Lower lobe of right lung (tissue), 2 donors: ENCODE measurements around the gene CFAP46. TPM values are rescaled to one million over a fixed set of nuclear protein-coding genes. Genes with fewer than 3 reads are reported as not detected.
A peak's percentile ranks its signal among the peaks of the same experiment; 100 is the strongest.
"Not testable (repeated sequence)": the region's sequence is repeated elsewhere in the genome, so short reads cannot be mapped to it uniquely, and the experiment has no call there.

Source experiments
- ATAC-seq, 2 donors: fragments of 200-7000 bp; cut with Tn5 transposase; one replicate each; pipeline ENCODE4 v1.9.1; 2020 to 2022; ENCODE audit warnings: mild to moderate bottlenecking in 2 of 2, moderate library complexity in 2 of 2
- DNase-seq: peaks from one replicate; pipeline ENCODE4 v3.0.0-alpha.2; 2020
- H3K27ac ChIP-seq: fragments of 200-600 bp; one replicate; pipeline ENCODE4 v1.8.0; 2022
- H3K27me3 ChIP-seq: fragments of 200-600 bp; one replicate; pipeline ENCODE4 v1.8.0; 2022; ENCODE audit warnings: low read depth
- H3K36me3 ChIP-seq: fragments of 200-600 bp; one replicate; pipeline ENCODE4 v1.8.0; 2022; ENCODE audit warnings: mild to moderate bottlenecking
- H3K4me1 ChIP-seq: fragments of 200-600 bp; one replicate; pipeline ENCODE4 v1.8.0; 2022
- H3K4me3 ChIP-seq: fragments of 200-600 bp; one replicate; pipeline ENCODE4 v1.8.0; 2022; ENCODE audit warnings: mild to moderate bottlenecking
- H3K9me3 ChIP-seq: fragments of 200-600 bp; one replicate; pipeline ENCODE4 v1.8.0; 2022
- CTCF ChIP-seq: fragments of 200-600 bp; IDR thresholded peaks from one replicate; pipeline ENCODE4 v1.8.0; 2022; ENCODE audit warnings: antibody characterized with exemption, mild to moderate bottlenecking
- intact Hi-C: fragments of 100-400 bp; cut with DNase I; formaldehyde crosslinking; loops from one replicate; pipeline ENCODE4 v1.11.0; 2022
- total RNA-seq: library from RNA; stranded (reverse); fragmentation: NEBNext Ultra II Directional; extraction: Animal tissue kit (Norgen Biotek cat#: 25700); gene quantifications from one replicate; pipeline ENCODE4 v1.2.1, GENCODE V29; 2021
- donor health status: DM: no; HTN: yes; CAD: no; lungs with severe emphysema.

The CFAP46 gene
- total RNA-seq, 1 donor from 2014 or later: 9.0 TPM

GRCh38 chr10:132905661-132906060, 36.7 kb downstream of the CFAP46 start:
- H3K27ac ChIP-seq: no peak overlapping the region
- H3K4me1 ChIP-seq: no peaks in the 10 kb centered on the region
- intact Hi-C loops: no loop called here

GRCh38 chr10:132904814-132905649, 37.3 kb downstream of the CFAP46 start:
- DNase-seq (no peak), ATAC-seq (no peak)
- no peak overlapping the region for H3K4me3 ChIP-seq
- TF ChIP-seq CTCF: no peak
- H3K27me3 ChIP-seq: no peaks in the 10 kb centered on the region
- intact Hi-C loops: no loop called here
- no peaks in the 10 kb centered on the region for H3K4me1 ChIP-seq
- H3K9me3 ChIP-seq: no peaks in the 10 kb centered on the region
- H3K27ac ChIP-seq: no peak overlapping the region
- no peaks in the 10 kb centered on the region for H3K36me3 ChIP-seq

More at GRCh38 chr10:132905661-132906060, 36.7 kb downstream of the CFAP46 start:
- no peaks in the 10 kb centered on the region for H3K36me3 ChIP-seq
- DNase-seq (no peak), ATAC-seq (no peak)
- H3K4me3 ChIP-seq: no peak overlapping the region
- TF ChIP-seq CTCF: no peak
- no peaks in the 10 kb centered on the region for H3K9me3 ChIP-seq
- no peaks in the 10 kb centered on the region for H3K27me3 ChIP-seq

GRCh38 chr10:132904181-132904813, 38.1 kb downstream of the CFAP46 start:
- Histone ChIP-seq H3K4me3 (no peak overlapping the region), H3K4me1 (no peaks in the 10 kb centered on the region), H3K9me3 (no peaks in the 10 kb centered on the region), H3K27ac (no peak overlapping the region), H3K36me3 (no peaks in the 10 kb centered on the region), H3K27me3 (no peaks in the 10 kb centered on the region)
- peak; percentile 75 for TF ChIP-seq CTCF
- ATAC-seq: peak; percentile 53 to 62
- intact Hi-C loops: no loop called here
- peak; percentile 52 for DNase-seq

GRCh38 chr10:132902656-132903575, 39.5 kb downstream of the CFAP46 start:
- H3K4me1 ChIP-seq, H3K36me3 ChIP-seq, H3K9me3 ChIP-seq, intact Hi-C loops, DNase-seq, ATAC-seq, H3K27ac ChIP-seq, H3K27me3 ChIP-seq, H3K4me3 ChIP-seq: not testable (repeated sequence)

- H3K27ac ChIP-seq: no peak overlapping the region
- H3K36me3 ChIP-seq: no peaks in the 10 kb centered on the region
- no peak for ATAC-seq
- no peaks in the 10 kb centered on the region for H3K27me3 ChIP-seq
- H3K9me3 ChIP-seq: no peaks in the 10 kb centered on the region
- intact Hi-C loops: no loop called here
- TF ChIP-seq CTCF: no peak
- no peak overlapping the region for H3K4me3 ChIP-seq
- H3K4me1 ChIP-seq: no peaks in the 10 kb centered on the region
- DNase-seq: peak; percentile 10
Measured at GRCh38 chr10:132901351-132901750, 41.0 kb downstream of the CFAP46 start.
